Measurements from ENCODE around the gene KLF3. TPM values are rescaled to one million over a fixed set of nuclear protein-coding genes. Genes with fewer than 3 reads are reported as not detected.

KLF3 gene
- total and polyA plus RNA-seq, 2 experiments from 2014 or later: 13.8 to 14.7 TPM

- Histone ChIP-seq H4K20me1 (ENCODE audit: insufficient read depth) (no peaks in the 10 kb centered on the region), H3K9ac (peak overlapping the region; percentile 99), H3K79me2 (ENCODE audit: insufficient read depth) (peaks cover 86% of the 10 kb centered on the region), H3K9me2 (ENCODE audit: insufficient read depth) (no peaks in the 10 kb centered on the region), H2AFZ (peak overlapping the region; percentile 49), H3K4me1 (ENCODE audit: insufficient read depth) (peaks cover 58% of the 10 kb centered on the region), H3K27ac (peak overlapping the region; percentile 97), H3K9me3 (ENCODE audit: low read depth) (no peaks in the 10 kb centered on the region), H3F3A (ENCODE audit: insufficient read depth) (peaks cover 36% of the 10 kb centered on the region), H3K27me3 (replicated peaks; ENCODE audit: insufficient read depth) (no peaks in the 10 kb centered on the region), H3K36me3 (ENCODE audit: low read depth) (no peaks in the 10 kb centered on the region), H3K4me2 (ENCODE audit: unreplicated experiment) (peak overlapping the region; percentile 96), H3K4me3 (peak overlapping the region; percentile 84)
- in situ Hi-C loops (cut with MboI): no loop called here
- WGBS, 2 experiments (ENCODE audit: low coverage in 1 of 2, low lambda C conversion rate in 2 of 2, missing lambda C conversion rate in 2 of 2): 1 to 2% methylated on average over 11 of the region's 11 CpGs
- peak; percentile 98 for DNase-seq
- TF ChIP-seq EZH2phosphoT487 (IDR thresholded peaks at IDR 0.05; ENCODE audit: insufficient read depth, low read depth) (no peak), EZH2 (IDR thresholded peaks at IDR 0.05; ENCODE audit: insufficient read depth, poor library complexity, severe bottlenecking) (no peak)
Measured at GRCh38 chr4:38667085-38667893, 3.3 kb downstream of the KLF3 start.

GRCh38 chr4:38668203-38668971 lies 4.4 kb downstream of the KLF3 start:
- Histone ChIP-seq H3F3A (ENCODE audit: insufficient read depth) (peaks cover 36% of the 10 kb centered on the region), H2AFZ (no peak overlapping the region), H3K9me2 (ENCODE audit: insufficient read depth) (no peaks in the 10 kb centered on the region), H3K9ac (peak overlapping the region; percentile 99), H3K4me1 (ENCODE audit: insufficient read depth) (peaks cover 69% of the 10 kb centered on the region), H3K27ac (peak overlapping the region; percentile 97), H3K79me2 (ENCODE audit: insufficient read depth) (peaks cover 88% of the 10 kb centered on the region), H3K9me3 (ENCODE audit: low read depth) (no peaks in the 10 kb centered on the region), H3K4me3 (peak overlapping the region; percentile 84), H3K4me2 (ENCODE audit: unreplicated experiment) (peak overlapping the region; percentile 96), H4K20me1 (ENCODE audit: insufficient read depth) (no peaks in the 10 kb centered on the region), H3K36me3 (ENCODE audit: low read depth) (no peaks in the 10 kb centered on the region), H3K27me3 (replicated peaks; ENCODE audit: insufficient read depth) (no peaks in the 10 kb centered on the region)
- in situ Hi-C loops (cut with MboI): no loop called here
- DNase-seq: no peak
- WGBS, 2 experiments (ENCODE audit: low coverage in 1 of 2, low lambda C conversion rate in 2 of 2, missing lambda C conversion rate in 2 of 2): 30 to 38% methylated on average over 2 of the region's 2 CpGs
- TF ChIP-seq EZH2 (IDR thresholded peaks at IDR 0.05; ENCODE audit: insufficient read depth, poor library complexity, severe bottlenecking): no peak
- no peak for TF ChIP-seq EZH2phosphoT487 (IDR thresholded peaks at IDR 0.05; ENCODE audit: insufficient read depth, low read depth)

GRCh38 chr4:38669208-38669607 lies 5.2 kb downstream of the KLF3 start:
- peak overlapping the region; percentile 97 for H3K27ac ChIP-seq
- H3K4me2 ChIP-seq (ENCODE audit: unreplicated experiment): peak overlapping the region; percentile 96
- H3K4me1 ChIP-seq (ENCODE audit: insufficient read depth): peaks cover 77% of the 10 kb centered on the region
- peak overlapping the region; percentile 84 for H3K4me3 ChIP-seq
- TF ChIP-seq EZH2 (IDR thresholded peaks at IDR 0.05; ENCODE audit: insufficient read depth, poor library complexity, severe bottlenecking): no peak
- TF ChIP-seq EZH2phosphoT487 (IDR thresholded peaks at IDR 0.05; ENCODE audit: insufficient read depth, low read depth): no peak
- DNase-seq: peak; percentile 38
- no peaks in the 10 kb centered on the region for H3K27me3 ChIP-seq (replicated peaks; ENCODE audit: insufficient read depth)
- no peaks in the 10 kb centered on the region for H3K36me3 ChIP-seq (ENCODE audit: low read depth)
- H3K9ac ChIP-seq: peak overlapping the region; percentile 99
- peaks cover 95% of the 10 kb centered on the region for H3K79me2 ChIP-seq (ENCODE audit: insufficient read depth)
- no peaks in the 10 kb centered on the region for H4K20me1 ChIP-seq (ENCODE audit: insufficient read depth)
- no peak overlapping the region for H2AFZ ChIP-seq
- in situ Hi-C loops (cut with MboI): no loop called here
- H3F3A ChIP-seq (ENCODE audit: insufficient read depth): peaks cover 43% of the 10 kb centered on the region
- 54 to 61% methylated on average over 3 of the region's 3 CpGs for WGBS, 2 experiments (ENCODE audit: low coverage in 1 of 2, low lambda C conversion rate in 2 of 2, missing lambda C conversion rate in 2 of 2)
- H3K9me3 ChIP-seq (ENCODE audit: low read depth): no peaks in the 10 kb centered on the region
- H3K9me2 ChIP-seq (ENCODE audit: insufficient read depth): no peaks in the 10 kb centered on the region

- Histone ChIP-seq H3K4me2 (ENCODE audit: unreplicated experiment) (no peak overlapping the region), H3K27me3 (replicated peaks; ENCODE audit: insufficient read depth) (no peaks in the 10 kb centered on the region), H3K4me3 (no peak overlapping the region), H3K4me1 (ENCODE audit: insufficient read depth) (peaks cover 88% of the 10 kb centered on the region), H3K27ac (no peak overlapping the region), H3K9ac (no peak overlapping the region), H3K9me2 (ENCODE audit: insufficient read depth) (no peaks in the 10 kb centered on the region), H3K9me3 (ENCODE audit: low read depth) (no peaks in the 10 kb centered on the region), H3K79me2 (ENCODE audit: insufficient read depth) (peaks cover 96% of the 10 kb centered on the region), H4K20me1 (ENCODE audit: insufficient read depth) (no peaks in the 10 kb centered on the region), H2AFZ (no peak overlapping the region), H3F3A (ENCODE audit: insufficient read depth) (peaks cover 52% of the 10 kb centered on the region), H3K36me3 (ENCODE audit: low read depth) (no peaks in the 10 kb centered on the region)
- 77% methylated on average over 6 of the region's 6 CpGs for WGBS, 2 experiments (ENCODE audit: low coverage in 1 of 2, low lambda C conversion rate in 2 of 2, missing lambda C conversion rate in 2 of 2)
- in situ Hi-C loops (cut with MboI): loop anchor here (5.0 to 10.0 kb wide), 3 partner anchors 353 to 606 kb away; no protein-coding TSS in a partner anchor
- TF ChIP-seq EZH2phosphoT487 (IDR thresholded peaks at IDR 0.05; ENCODE audit: insufficient read depth, low read depth): no peak
- no peak for TF ChIP-seq EZH2 (IDR thresholded peaks at IDR 0.05; ENCODE audit: insufficient read depth, poor library complexity, severe bottlenecking)
- no peak for DNase-seq
Measured at GRCh38 chr4:38670109-38670901, 6.3 kb downstream of the KLF3 start.
